GM19455 (cell line): ENCODE data around the gene TSPAN18.
A peak's percentile ranks its signal among the peaks of the same experiment; 100 is the strongest.

ENCODE experiments used
- ATAC-seq: cut with Tn5 transposase; IDR thresholded peaks from one replicate; pipeline ENCODE4 v1.9.1; 2021; ENCODE audit not compliant: unreplicated experiment

The TSPAN18 gene

GRCh38 chr11:44861849-44862557 is 135.2 kb downstream of the TSPAN18 start:
- ATAC-seq: peak; percentile 98

- ATAC-seq: no peak
Measured at GRCh38 chr11:44862558-44863101, 135.9 kb downstream of the TSPAN18 start.

- ATAC-seq: no peak
Measured at GRCh38 chr11:44863231-44863630, 136.5 kb downstream of the TSPAN18 start.

GRCh38 chr11:44865866-44866272 is 139.1 kb downstream of the TSPAN18 start:
- ATAC-seq: no peak

GRCh38 chr11:44866286-44866685 is 139.5 kb downstream of the TSPAN18 start:
- no peak for ATAC-seq

- no peak for ATAC-seq
Measured at GRCh38 chr11:44868021-44868420, 141.3 kb downstream of the TSPAN18 start.

GRCh38 chr11:44868455-44869421 is 142.0 kb downstream of the TSPAN18 start:
- no peak for ATAC-seq

- ATAC-seq: no peak
Measured at GRCh38 chr11:44870181-44870580, 143.4 kb downstream of the TSPAN18 start.

GRCh38 chr11:44870615-44871176 is 143.9 kb downstream of the TSPAN18 start:
- no peak for ATAC-seq

- peak; percentile 89 for ATAC-seq
Measured at GRCh38 chr11:44871682-44872081, 144.9 kb downstream of the TSPAN18 start.

- ATAC-seq: no peak
Measured at GRCh38 chr11:44872556-44872955, 145.8 kb downstream of the TSPAN18 start.

- ATAC-seq: no peak
Measured at GRCh38 chr11:44873537-44873936, 146.8 kb downstream of the TSPAN18 start.

GRCh38 chr11:44874284-44874683 is 147.5 kb downstream of the TSPAN18 start:
- ATAC-seq: no peak

- no peak for ATAC-seq
Measured at GRCh38 chr11:44875037-44875436, 148.3 kb downstream of the TSPAN18 start.

GRCh38 chr11:44876194-44876723 is 149.5 kb downstream of the TSPAN18 start:
- no peak for ATAC-seq

GRCh38 chr11:44876906-44877305 is 150.1 kb downstream of the TSPAN18 start:
- ATAC-seq: no peak

GRCh38 chr11:44877571-44878497 is 151.1 kb downstream of the TSPAN18 start:
- ATAC-seq: no peak

- no peak for ATAC-seq
Measured at GRCh38 chr11:44878711-44879110, 151.9 kb downstream of the TSPAN18 start.

GRCh38 chr11:44879432-44879831 is 152.7 kb downstream of the TSPAN18 start:
- no peak for ATAC-seq

- ATAC-seq: no peak
Measured at GRCh38 chr11:44880511-44880910, 153.7 kb downstream of the TSPAN18 start.
